ENCODE measurements around the gene C6orf132.

The C6orf132 gene

GRCh38 chr6:42165016-42165415 is 22.6 kb upstream of the C6orf132 start:
- Histone ChIP-seq H3K36me3 (no peaks in the 10 kb centered on the region), H3K9me3 (ENCODE audit: severe bottlenecking) (no peaks in the 10 kb centered on the region), H3K27ac (no peak overlapping the region), H3K4me3 (ENCODE audit: low read depth, low read length) (no peak overlapping the region), H3K27me3 (ENCODE audit: insufficient read depth, low read depth, severe bottlenecking) (no peaks in the 10 kb centered on the region)
- DNase-seq, result peak; percentile 52
- TF ChIP-seq CTCF (IDR thresholded peaks at IDR 0.05; ENCODE audit: low read depth, low read length), result no peak

- DNase-seq, result no peak
- Histone ChIP-seq H3K4me3 (ENCODE audit: low read depth, low read length) (no peak overlapping the region), H3K36me3 (no peaks in the 10 kb centered on the region), H3K27me3 (ENCODE audit: insufficient read depth, low read depth, severe bottlenecking) (no peaks in the 10 kb centered on the region), H3K27ac (no peak overlapping the region), H3K9me3 (ENCODE audit: severe bottlenecking) (no peaks in the 10 kb centered on the region)
- TF ChIP-seq CTCF (IDR thresholded peaks at IDR 0.05; ENCODE audit: low read depth, low read length), result no peak
Measured at GRCh38 chr6:42163981-42164380, 21.6 kb upstream of the C6orf132 start.

GRCh38 chr6:42162812-42163211 is 20.4 kb upstream of the C6orf132 start:
- no peak overlapping the region for H3K4me3 ChIP-seq (ENCODE audit: low read depth, low read length)
- no peaks in the 10 kb centered on the region for H3K27me3 ChIP-seq (ENCODE audit: insufficient read depth, low read depth, severe bottlenecking)
- TF ChIP-seq CTCF (IDR thresholded peaks at IDR 0.05; ENCODE audit: low read depth, low read length), result no peak
- peak overlapping the region; percentile 34 for H3K27ac ChIP-seq
- H3K36me3 ChIP-seq, result no peaks in the 10 kb centered on the region
- no peak for DNase-seq
- H3K9me3 ChIP-seq (ENCODE audit: severe bottlenecking), result no peaks in the 10 kb centered on the region

- DNase-seq, result peak; percentile 88
- Histone ChIP-seq H3K4me3 (ENCODE audit: low read depth, low read length) (no peak overlapping the region), H3K9me3 (ENCODE audit: severe bottlenecking) (no peaks in the 10 kb centered on the region), H3K36me3 (no peaks in the 10 kb centered on the region), H3K27me3 (ENCODE audit: insufficient read depth, low read depth, severe bottlenecking) (no peaks in the 10 kb centered on the region), H3K27ac (peak overlapping the region; percentile 34)
- no peak for TF ChIP-seq CTCF (IDR thresholded peaks at IDR 0.05; ENCODE audit: low read depth, low read length)
Measured at GRCh38 chr6:42162384-42162783, 20.0 kb upstream of the C6orf132 start.

- no peaks in the 10 kb centered on the region for H3K9me3 ChIP-seq (ENCODE audit: severe bottlenecking)
- H3K4me3 ChIP-seq (ENCODE audit: low read depth, low read length), result no peak overlapping the region
- no peaks in the 10 kb centered on the region for H3K27me3 ChIP-seq (ENCODE audit: insufficient read depth, low read depth, severe bottlenecking)
- H3K27ac ChIP-seq, result peak overlapping the region; percentile 49
- TF ChIP-seq CTCF (IDR thresholded peaks at IDR 0.05; ENCODE audit: low read depth, low read length), result no peak
- DNase-seq, result peak; percentile 57
- H3K36me3 ChIP-seq, result no peaks in the 10 kb centered on the region
Measured at GRCh38 chr6:42159431-42160024, 17.1 kb upstream of the C6orf132 start.

- Histone ChIP-seq H3K4me3 (ENCODE audit: low read depth, low read length) (no peak overlapping the region), H3K27ac (peak overlapping the region; percentile 4; the same call in 1 of the 2 replicates), H3K36me3 (no peaks in the 10 kb centered on the region), H3K9me3 (ENCODE audit: severe bottlenecking) (no peaks in the 10 kb centered on the region), H3K27me3 (ENCODE audit: insufficient read depth, low read depth, severe bottlenecking) (no peaks in the 10 kb centered on the region)
- no peak for TF ChIP-seq CTCF (IDR thresholded peaks at IDR 0.05; ENCODE audit: low read depth, low read length)
- no peak for DNase-seq
Measured at GRCh38 chr6:42158631-42159030, 16.2 kb upstream of the C6orf132 start.

All from WERI-Rb-1 (cell line).